CD4-positive, alpha-beta T cell treated with Interleukin-4 for 1 hour (primary cell): Measurements from ENCODE around the gene SDHC.
"Not testable (repeated sequence)": the region's sequence is repeated elsewhere in the genome, so short reads cannot be mapped to it uniquely, and the experiment has no call there.

Experiments used
- DNase-seq, 2 donors: peaks; one replicate each; pipeline ENCODE4 v3.0.0-alpha.2; 2020 to 2022

The SDHC gene

GRCh38 chr1:161311595-161312181 lies 2.5 kb upstream of the SDHC start:
- no peak for DNase-seq

- no peak for DNase-seq
Observed at GRCh38 chr1:161313554-161314200, 504 bp upstream of the SDHC start.

- DNase-seq: not testable (repeated sequence)
Observed at GRCh38 chr1:161315841-161316674, 1.9 kb downstream of the SDHC start.

GRCh38 chr1:161324020-161324419 lies 9.8 kb downstream of the SDHC start:
- peak in 1 of 2 donors; percentile 30 for DNase-seq

GRCh38 chr1:161330346-161330745 lies 16.2 kb downstream of the SDHC start:
- no peak for DNase-seq

- DNase-seq: no peak
Observed at GRCh38 chr1:161333166-161333565, 19.0 kb downstream of the SDHC start.

- DNase-seq: no peak
Observed at GRCh38 chr1:161335796-161336195, 21.6 kb downstream of the SDHC start.

GRCh38 chr1:161342177-161342576 lies 28.0 kb downstream of the SDHC start:
- no peak for DNase-seq

- DNase-seq: no peak
Observed at GRCh38 chr1:161342821-161343220, 28.6 kb downstream of the SDHC start.

GRCh38 chr1:161350671-161351070 lies 36.5 kb downstream of the SDHC start:
- DNase-seq: no peak

- no peak for DNase-seq
Observed at GRCh38 chr1:161351482-161351881, 37.3 kb downstream of the SDHC start.

- no peak for DNase-seq
Observed at GRCh38 chr1:161357073-161357472, 42.9 kb downstream of the SDHC start.

GRCh38 chr1:161359291-161359690 lies 45.1 kb downstream of the SDHC start:
- no peak for DNase-seq

GRCh38 chr1:161364332-161364731 lies 50.2 kb downstream of the SDHC start:
- DNase-seq: no peak

- DNase-seq: no peak
Observed at GRCh38 chr1:161365207-161365606, 51.0 kb downstream of the SDHC start.

- DNase-seq: peak; percentile 81 to 86
Observed at GRCh38 chr1:161367684-161368400, 53.7 kb downstream of the SDHC start, which contains the start of gene CFAP126. TSS of gene CFAP126 (minus strand) at chr1:161367876. CDS start at chr1:161367868, 8 bp downstream.

- DNase-seq: no peak
Observed at GRCh38 chr1:161373442-161373841, 59.3 kb downstream of the SDHC start.

GRCh38 chr1:161374373-161374772 lies 60.2 kb downstream of the SDHC start:
- DNase-seq: no peak

GRCh38 chr1:161378014-161378413 lies 63.8 kb downstream of the SDHC start:
- DNase-seq: no peak

GRCh38 chr1:161379071-161379470 lies 64.9 kb downstream of the SDHC start:
- DNase-seq: no peak

- no peak for DNase-seq
Observed at GRCh38 chr1:161381707-161382106, 67.5 kb downstream of the SDHC start.

- DNase-seq: peak in 1 of 2 donors; percentile 70
Observed at GRCh38 chr1:161382214-161383019, 68.2 kb downstream of the SDHC start.
